Posterior cingulate gyrus (tissue), 11 donors: Measurements from ENCODE around the gene TNNC2.
A peak's percentile ranks its signal among the peaks of the same experiment; 100 is the strongest.

ENCODE experiments used
- DNase-seq, 10 donors: peaks; one replicate each; pipeline versions ENCODE4 v3.0.0 to v3.0.0-alpha.2; 2020 to 2021; ENCODE audit warnings: mixed read lengths in 3 of 10
- intact Hi-C: fragments of 100-400 bp; cut with DNase I; formaldehyde crosslinking; loops from one replicate; pipeline ENCODE4 v1.15.1; 2023

TNNC2 gene

DNA sequence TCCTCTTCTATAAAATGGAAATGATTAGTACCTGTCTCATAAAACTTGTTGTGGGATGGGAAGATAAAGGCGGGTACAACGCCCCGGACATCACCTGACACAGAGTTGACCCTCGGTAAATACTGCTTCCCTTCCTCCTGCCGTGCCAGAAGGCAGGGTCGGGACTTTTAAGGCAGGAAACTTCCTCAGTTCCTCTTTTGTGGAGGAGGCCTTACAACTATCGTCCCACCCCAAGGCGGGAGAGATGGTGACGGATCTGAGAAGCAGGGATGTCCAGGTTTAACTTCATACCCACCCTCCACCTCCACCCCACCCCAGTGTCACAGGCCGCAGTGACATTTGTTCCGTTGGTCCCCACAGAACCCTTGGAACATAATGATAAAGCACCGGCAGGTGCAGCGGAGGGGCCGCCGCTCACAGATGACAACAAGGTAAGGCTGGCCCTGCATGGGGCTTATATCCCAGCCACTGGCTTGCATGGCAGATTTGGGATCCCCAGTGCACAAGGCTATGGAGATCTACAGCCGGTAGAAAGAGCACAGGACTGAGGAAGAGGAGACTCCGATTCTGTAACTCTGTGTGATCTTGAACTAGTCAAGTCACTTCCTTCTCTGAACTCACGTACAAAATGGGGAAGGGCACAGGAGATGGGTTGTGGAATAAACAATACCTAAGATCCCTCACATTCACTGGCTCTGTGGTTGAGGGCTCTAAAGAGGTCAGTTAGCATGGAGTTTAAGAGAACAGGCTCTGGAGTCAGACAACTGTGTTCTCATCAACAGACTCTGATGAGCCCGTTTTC is 34.6 kb downstream of the TNNC2 start:
- intact Hi-C loops: loop anchor here (10.0 kb wide), 1 partner anchor 142 kb away; the partner anchor contains the start of gene PCIF1
- no peak for DNase-seq

DNA sequence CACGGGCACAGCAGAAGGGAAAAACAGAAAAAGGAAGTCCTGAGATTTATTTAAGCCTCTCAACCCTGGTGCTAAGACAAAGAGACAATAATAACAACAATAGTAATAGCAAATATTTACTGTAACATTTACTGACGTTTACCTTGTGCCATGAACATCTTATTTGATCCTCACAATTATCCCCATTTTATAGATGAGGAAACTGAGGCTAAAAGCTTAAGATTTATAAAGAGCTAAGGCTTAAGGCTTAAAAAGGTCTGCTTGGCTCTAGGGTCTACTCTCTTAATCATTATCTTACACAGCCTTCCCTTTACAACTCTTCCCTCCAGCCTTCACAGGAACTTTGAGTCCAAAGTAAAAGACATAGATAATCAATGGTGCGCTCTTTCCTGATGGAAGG is 38.8 kb downstream of the TNNC2 start:
- intact Hi-C loops: no loop called here
- no peak for DNase-seq

GRCh38 chr20:45783656-45784294 is 43.3 kb downstream of the TNNC2 start:
- peak in 6 of 10 donors; percentile 11 to 88 (median 19) for DNase-seq
- intact Hi-C loops: no loop called here

DNA sequence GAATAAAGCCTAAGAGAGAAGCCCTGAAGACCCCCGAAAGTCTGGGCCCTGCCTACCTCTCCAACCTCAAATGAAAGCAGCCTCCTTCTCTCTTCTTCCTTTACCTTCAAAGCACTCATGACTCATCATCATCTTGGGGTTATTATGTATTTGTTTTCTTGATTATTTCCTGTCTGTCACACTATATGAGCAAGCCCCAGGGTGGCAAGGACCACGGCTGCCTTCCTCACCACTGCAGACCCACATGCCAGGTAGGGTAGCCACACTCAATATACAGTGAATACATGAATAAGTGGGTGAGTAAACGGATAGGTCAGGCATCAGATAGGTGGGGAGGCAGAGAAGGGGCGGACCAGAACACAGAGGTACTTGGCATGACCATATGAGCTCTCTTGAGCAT is 44.2 kb downstream of the TNNC2 start:
- no peak for DNase-seq
- intact Hi-C loops: no loop called here

GRCh38 chr20:45781391-45781931 is 45.7 kb downstream of the TNNC2 start:
- no peak for DNase-seq
- intact Hi-C loops: no loop called here

DNA sequence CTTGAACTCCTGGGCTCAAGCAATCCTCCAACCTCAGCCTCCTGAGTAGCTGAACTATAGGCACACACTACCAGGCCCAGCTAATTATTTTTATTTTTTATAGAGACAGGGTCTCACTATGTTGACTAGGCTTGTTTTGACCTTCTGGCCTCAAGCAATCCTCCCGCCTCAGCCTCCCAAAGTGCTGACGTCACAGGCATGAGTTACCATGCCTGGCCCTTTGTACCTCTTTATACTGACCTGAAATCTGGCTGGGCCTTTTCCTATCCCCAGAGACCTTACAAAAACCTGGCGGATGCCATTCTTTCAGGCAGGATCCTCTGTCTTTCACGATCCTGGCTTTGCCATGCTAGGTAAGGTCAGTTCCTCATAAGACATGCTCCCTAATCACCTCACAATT is 47.0 kb downstream of the TNNC2 start:
- DNase-seq: no peak
- intact Hi-C loops: no loop called here

DNA sequence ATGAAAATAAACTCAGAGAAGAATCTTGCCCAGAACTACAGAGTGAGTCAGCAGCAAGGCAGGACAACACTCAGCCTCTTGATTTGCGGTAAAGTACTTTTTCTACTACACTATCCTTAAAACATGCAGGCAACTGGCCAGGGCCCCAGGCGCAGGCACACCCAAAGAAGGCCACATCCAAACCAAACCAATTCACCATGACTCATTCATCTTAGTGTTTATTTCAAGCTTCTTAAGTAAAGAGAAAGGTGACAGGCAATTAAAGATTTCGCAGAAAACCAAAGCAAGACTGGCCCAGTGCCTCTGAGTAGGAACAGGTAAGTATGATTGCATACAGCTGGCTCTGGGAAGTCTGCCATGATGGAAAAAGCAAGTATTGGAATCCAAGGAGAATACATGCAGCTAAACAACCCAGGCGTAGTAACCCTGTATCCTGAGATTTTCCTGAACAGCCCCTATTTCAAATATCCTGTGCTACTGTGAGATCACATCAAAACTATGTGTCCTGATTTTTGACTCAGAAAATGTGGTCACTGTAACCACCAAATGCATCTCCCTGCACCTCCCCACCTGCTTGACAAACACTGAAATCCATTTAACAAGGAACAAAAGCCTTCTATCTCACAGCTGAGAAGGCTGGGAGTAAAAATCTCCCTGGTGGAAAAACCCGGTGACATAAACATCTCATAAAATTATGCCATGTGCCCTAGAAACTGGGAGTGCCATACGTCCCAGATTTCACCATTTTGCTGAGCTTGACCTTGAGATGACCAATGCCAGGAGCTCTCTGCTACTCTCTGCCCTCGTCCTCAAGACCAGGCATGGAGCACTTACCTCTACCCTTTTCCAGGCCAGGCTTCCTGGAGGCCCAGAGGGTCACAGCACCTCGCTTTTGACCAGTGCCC is 47.8 kb downstream of the TNNC2 start:
- intact Hi-C loops: no loop called here
- peak in 8 of 10 donors; percentile 14 to 94 (median 58) for DNase-seq

DNA sequence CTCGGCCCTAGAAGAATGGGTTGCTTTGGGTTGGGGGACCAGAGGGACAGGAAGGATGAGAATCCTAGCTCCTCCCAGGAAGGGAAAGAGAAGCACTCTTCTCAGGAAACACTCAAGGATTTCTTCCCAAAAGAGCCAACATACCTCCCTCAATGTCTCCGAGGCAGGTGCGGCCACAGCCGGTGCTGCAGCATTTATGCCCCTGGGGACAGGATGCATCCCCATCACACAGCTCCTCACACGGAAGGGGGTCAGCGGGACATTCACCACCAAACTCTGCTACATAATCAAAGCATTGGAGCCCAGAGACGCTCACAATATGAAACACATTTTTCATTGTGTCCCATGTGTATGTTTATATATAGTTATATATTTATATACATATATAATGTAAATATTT is 50.2 kb downstream of the TNNC2 start:
- intact Hi-C loops: no loop called here
- no peak for DNase-seq

DNA sequence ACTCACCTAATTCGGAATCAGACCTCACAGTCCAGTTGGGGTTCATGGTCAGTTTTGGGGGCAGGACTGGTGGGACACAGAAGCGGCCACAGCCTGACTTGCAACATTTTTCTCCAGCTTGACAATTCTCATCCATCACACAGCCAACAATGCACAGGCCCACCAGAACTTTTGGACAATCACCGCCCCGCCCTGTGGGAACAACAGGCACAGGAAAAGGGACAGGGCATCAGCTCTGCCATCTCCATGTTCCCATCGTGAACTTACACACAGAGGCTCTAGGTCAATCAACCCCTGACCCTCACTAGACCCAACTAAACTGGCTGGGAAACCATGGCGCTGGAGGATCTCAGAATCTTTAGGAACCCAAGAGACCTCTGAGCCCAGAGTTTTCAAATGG is 51.7 kb downstream of the TNNC2 start:
- intact Hi-C loops: no loop called here
- DNase-seq: no peak

DNA sequence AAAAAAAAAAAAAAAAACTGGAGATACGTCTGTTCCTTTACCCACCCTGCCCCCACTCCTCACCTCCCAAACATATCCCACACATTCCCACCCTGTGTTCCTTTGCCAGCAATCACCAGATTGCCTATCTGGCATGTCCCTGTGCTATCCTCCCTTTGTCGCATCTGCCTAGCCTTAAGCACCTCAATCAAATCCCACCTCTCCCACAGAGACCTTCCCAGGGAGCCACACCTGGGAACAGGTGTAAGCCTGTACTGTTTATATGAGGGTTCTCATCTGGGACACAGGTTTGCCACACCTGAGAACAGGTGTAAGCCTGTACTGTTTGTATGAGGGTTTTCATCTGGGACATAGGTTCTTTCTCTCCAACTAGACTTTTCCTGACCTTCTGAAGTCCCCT is 52.2 kb downstream of the TNNC2 start:
- DNase-seq: no peak
- intact Hi-C loops: no loop called here
